ENCODE results near the gene TOMM20. TPM values are rescaled to one million over a fixed set of nuclear protein-coding genes. Genes with fewer than 3 reads are reported as not detected.

The TOMM20 gene
- total RNA-seq, 1 donor from 2014 or later: 105 TPM

DNA sequence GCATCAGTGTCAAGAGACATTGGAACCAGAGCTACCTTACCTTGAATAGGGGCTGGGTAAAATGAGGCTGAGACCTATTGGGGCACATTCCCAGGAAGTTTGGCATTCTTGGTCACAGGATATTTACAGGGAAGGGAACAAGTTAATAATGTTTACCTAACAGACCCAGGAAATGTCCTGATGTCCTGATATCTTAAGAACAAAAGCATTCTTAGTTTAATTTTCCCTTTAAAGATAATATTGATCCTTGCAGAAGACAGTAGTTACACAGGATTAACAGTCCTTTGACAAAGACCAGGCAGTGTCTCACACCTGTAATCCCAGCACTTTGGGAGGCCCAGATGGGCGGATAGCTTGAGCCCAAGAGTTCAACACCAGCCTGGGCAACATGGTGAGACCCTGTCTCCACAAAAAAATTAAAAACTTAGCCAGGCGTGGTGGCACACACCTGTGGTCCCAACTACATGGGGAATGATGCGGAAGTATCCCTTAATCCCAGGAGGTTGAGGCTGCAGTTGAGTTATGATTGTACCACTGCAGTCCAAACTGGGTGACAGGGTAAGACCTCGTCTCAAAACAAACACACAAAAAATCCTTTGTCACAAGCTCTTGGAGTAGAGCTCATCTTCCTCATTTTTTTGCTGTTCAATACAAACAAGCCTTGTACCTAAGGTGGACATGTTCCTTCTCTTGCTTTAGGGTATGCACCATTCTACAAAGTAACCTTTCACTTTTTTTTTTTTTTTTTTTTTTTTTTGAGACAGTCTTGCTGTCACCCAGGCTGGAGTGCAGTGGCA, 1.3 kb upstream of the TOMM20 start:
- DNase-seq (ENCODE audit: low spot score): no peak
- intact Hi-C loops (cut with micrococcal nuclease): loop anchor here (1.0 kb wide), 1 partner anchor 31 kb away; the partner anchor contains the start of gene RBM34
- peaks cover 28% of the 10 kb centered on the region for H3K4me1 Mint-ChIP-seq (ENCODE audit: low read depth)
- no peaks in the 10 kb centered on the region for H3K9me3 Mint-ChIP-seq
- no peaks in the 10 kb centered on the region for H3K27me3 Mint-ChIP-seq (ENCODE audit: low read depth)
- peaks cover 64% of the 10 kb centered on the region for H3K36me3 Mint-ChIP-seq (ENCODE audit: low read depth)
- no peak overlapping the region for H3K4me3 Mint-ChIP-seq (ENCODE audit: low read depth)
- H3K27ac Mint-ChIP-seq: peak overlapping the region; percentile 97

DNA sequence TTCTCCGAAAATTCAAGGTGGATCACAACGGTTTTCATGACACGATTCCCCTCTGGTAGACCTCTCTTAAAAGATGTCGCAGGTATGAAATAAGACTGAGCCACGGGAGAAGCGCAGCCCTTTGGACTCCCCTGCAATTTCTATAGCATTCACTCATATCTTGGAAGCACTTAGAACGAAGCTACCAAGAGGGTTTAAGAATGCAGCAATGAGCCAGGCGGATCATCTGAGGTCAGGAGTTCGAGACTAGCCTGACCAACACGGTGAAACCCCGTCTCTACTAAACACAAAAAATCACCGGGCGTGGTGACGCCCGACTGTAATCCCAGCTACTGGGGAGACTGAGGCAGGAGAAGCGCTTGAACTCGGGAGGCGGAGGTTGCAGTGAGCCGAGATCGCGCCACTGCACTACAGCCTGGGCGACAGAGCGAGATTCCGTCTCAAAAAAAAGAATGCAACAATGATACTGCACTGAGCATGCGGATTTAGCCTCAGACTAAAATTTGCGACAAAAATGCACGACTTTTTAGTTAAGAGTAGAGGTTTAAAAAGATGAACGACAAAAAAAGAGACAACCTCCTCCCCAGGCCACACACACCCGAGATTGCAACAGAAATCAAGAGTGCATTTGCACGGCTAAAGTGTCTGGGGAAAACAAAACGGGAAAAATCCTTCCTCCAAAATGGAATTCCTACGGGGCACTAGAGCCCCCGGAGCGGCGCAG, 743 bp downstream of the TOMM20 start:
- intact Hi-C loops (cut with micrococcal nuclease): loop anchor here (1.0 to 2.0 kb wide), 2 partner anchors 23 to 200 kb away; partner anchors contain the start of genes ARID4B and GGPS1
- Mint-ChIP-seq H3K4me3 (ENCODE audit: low read depth) (peak overlapping the region; percentile 98), H3K27me3 (ENCODE audit: low read depth) (no peaks in the 10 kb centered on the region), H3K4me1 (ENCODE audit: low read depth) (peaks cover 43% of the 10 kb centered on the region), H3K9me3 (no peaks in the 10 kb centered on the region), H3K27ac (peak overlapping the region; percentile 97), H3K36me3 (ENCODE audit: low read depth) (peaks cover 61% of the 10 kb centered on the region)
- DNase-seq (ENCODE audit: low spot score): no peak

DNA sequence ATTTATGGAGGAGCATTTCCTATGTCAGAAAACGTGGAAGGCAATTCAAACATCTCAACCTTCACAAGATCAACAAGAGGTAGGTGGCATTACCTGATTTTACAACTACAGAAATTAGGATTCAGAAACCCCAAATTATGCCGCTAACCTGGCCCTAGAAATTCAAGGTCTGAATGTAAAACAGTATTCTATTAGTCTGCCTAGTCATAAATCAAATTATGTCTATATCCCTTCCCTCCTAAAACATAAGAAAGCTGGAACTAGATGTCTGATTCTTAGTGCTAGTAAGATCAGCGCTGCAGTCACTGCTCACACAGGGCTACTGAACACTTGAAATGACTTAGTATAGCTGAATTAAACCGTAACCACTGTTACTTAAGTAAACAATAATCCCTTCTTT, 1.4 kb downstream of the TOMM20 start:
- Mint-ChIP-seq H3K27ac (peak overlapping the region; percentile 97), H3K36me3 (ENCODE audit: low read depth) (peaks cover 60% of the 10 kb centered on the region), H3K4me1 (ENCODE audit: low read depth) (peaks cover 45% of the 10 kb centered on the region)

DNA sequence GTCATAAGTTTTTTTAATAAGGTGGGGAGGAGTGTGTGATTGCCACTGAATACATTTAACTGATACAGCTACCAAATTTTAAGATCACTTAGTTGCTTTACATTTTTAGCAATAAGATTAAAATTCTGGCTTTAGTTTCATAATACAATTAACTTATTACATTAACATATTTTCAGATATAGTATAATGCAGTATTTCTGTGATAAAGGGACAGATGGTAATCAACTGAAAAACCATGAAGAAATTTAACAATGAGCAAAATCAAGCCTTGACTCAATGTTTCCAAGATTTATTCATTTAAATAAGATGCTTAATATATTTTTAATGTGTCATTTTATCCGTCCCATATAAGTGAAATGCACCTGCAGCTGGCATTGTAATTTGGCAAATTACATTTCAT, 4.0 kb downstream of the TOMM20 start:
- peak overlapping the region; percentile 76 for H3K27ac Mint-ChIP-seq
- peaks cover 47% of the 10 kb centered on the region for H3K4me1 Mint-ChIP-seq (ENCODE audit: low read depth)
- H3K36me3 Mint-ChIP-seq (ENCODE audit: low read depth): peaks cover 69% of the 10 kb centered on the region
- intact Hi-C loops (cut with micrococcal nuclease): no loop called here
- peak overlapping the region; percentile 45 for H3K4me3 Mint-ChIP-seq (ENCODE audit: low read depth)
- DNase-seq (ENCODE audit: low spot score): no peak
- no peaks in the 10 kb centered on the region for H3K9me3 Mint-ChIP-seq
- H3K27me3 Mint-ChIP-seq (ENCODE audit: low read depth): no peaks in the 10 kb centered on the region

More for the DNA sequence above, 1.4 kb downstream of the TOMM20 start:
- DNase-seq (ENCODE audit: low spot score): no peak
- Mint-ChIP-seq H3K4me3 (ENCODE audit: low read depth) (peak overlapping the region; percentile 98), H3K27me3 (ENCODE audit: low read depth) (no peaks in the 10 kb centered on the region), H3K9me3 (no peaks in the 10 kb centered on the region)
- intact Hi-C loops (cut with micrococcal nuclease): loop anchor here (2.0 kb wide), 1 partner anchor 22 kb away; no protein-coding TSS in a partner anchor

DNA sequence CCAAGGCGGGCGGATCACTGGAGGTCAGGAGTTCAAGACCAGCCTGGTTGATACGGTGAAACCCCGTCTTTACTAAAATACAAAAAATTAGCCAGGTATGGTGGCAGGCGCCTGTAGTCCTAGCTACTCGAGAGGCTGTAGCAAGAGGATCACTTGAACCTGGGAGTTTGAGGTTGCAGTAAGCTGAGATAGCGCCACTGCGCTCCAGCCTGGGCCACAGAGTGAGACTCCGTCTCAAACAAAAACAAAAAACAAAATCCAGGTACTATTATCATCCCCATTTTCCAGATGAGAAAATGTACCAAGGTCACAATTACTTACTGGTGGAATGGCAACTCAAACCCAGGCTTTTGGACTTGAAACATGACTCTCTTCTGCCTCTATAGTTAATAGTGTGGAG, 4.5 kb downstream of the TOMM20 start:
- H3K4me3 Mint-ChIP-seq (ENCODE audit: low read depth): peak overlapping the region; percentile 45
- H3K36me3 Mint-ChIP-seq (ENCODE audit: low read depth): peaks cover 75% of the 10 kb centered on the region
- no peak for DNase-seq (ENCODE audit: low spot score)
- H3K27ac Mint-ChIP-seq: peak overlapping the region; percentile 76
- intact Hi-C loops (cut with micrococcal nuclease): no loop called here
- no peaks in the 10 kb centered on the region for H3K9me3 Mint-ChIP-seq
- no peaks in the 10 kb centered on the region for H3K27me3 Mint-ChIP-seq (ENCODE audit: low read depth)
- H3K4me1 Mint-ChIP-seq (ENCODE audit: low read depth): peaks cover 45% of the 10 kb centered on the region

DNA sequence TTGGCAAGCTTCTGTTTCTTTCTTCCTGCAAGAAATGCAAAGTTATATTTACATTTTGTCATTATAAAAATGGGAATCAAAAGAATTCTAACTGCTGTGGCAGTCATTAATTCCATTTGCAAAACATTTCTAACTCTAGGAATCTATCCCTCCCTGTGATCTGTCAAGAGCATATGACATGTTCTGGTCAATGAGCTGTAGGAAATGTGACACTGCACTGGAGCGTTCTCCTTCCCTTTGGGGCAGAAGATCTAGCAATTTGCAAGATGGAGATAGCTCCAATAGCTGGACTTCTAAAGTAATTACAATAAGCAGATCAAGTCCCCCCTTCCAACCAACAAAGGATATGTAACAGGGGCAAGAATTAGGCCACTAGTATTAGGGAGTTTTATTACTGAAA, 6.3 kb downstream of the TOMM20 start:
- Mint-ChIP-seq H3K4me1 (ENCODE audit: low read depth) (peaks cover 42% of the 10 kb centered on the region), H3K36me3 (ENCODE audit: low read depth) (peaks cover 79% of the 10 kb centered on the region), H3K27me3 (ENCODE audit: low read depth) (no peaks in the 10 kb centered on the region), H3K4me3 (ENCODE audit: low read depth) (no peak overlapping the region), H3K27ac (peak overlapping the region; percentile 62), H3K9me3 (no peaks in the 10 kb centered on the region)
- DNase-seq (ENCODE audit: low spot score): no peak
- intact Hi-C loops (cut with micrococcal nuclease): no loop called here

DNA sequence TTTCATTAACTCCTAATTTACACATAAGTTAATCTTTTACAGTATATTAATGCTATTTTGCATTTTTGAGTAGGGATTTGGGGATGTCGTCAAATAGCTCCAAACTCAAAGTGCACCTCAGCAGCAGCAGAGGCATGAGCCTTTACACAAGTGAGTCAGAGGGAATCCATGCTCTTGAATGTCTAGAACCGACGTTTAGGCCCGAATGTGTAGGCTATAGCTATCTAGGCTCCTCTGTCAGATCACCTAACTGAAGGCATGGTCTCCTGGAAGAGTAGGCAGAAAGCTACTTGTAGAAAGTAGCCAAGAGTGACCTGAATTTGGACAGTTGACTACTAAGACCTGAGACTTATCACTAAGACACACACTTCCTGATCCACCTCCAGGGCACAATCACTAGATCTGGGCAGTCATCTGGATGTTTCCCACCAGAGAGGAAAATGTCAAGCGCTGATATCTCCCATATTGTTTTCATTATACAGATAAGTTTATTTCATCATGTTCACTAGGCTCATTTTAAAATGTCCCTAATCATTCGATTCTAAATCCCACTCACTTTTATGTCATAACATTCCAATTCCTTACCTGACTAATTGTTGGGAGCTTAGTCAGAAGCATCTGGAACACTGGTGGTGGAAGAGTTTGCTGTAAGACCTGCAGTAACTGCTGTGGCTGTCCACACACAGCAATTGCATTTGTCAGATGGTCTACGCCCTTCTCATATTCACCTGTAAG, 15.3 kb downstream of the TOMM20 start:
- Mint-ChIP-seq H3K27me3 (ENCODE audit: low read depth) (no peaks in the 10 kb centered on the region), H3K36me3 (ENCODE audit: low read depth) (peaks cover 83% of the 10 kb centered on the region), H3K27ac (peak overlapping the region; percentile 19), H3K4me1 (ENCODE audit: low read depth) (peaks cover 7% of the 10 kb centered on the region), H3K4me3 (ENCODE audit: low read depth) (no peak overlapping the region), H3K9me3 (no peaks in the 10 kb centered on the region)
- intact Hi-C loops (cut with micrococcal nuclease): no loop called here
- no peak for DNase-seq (ENCODE audit: low spot score)

DNA sequence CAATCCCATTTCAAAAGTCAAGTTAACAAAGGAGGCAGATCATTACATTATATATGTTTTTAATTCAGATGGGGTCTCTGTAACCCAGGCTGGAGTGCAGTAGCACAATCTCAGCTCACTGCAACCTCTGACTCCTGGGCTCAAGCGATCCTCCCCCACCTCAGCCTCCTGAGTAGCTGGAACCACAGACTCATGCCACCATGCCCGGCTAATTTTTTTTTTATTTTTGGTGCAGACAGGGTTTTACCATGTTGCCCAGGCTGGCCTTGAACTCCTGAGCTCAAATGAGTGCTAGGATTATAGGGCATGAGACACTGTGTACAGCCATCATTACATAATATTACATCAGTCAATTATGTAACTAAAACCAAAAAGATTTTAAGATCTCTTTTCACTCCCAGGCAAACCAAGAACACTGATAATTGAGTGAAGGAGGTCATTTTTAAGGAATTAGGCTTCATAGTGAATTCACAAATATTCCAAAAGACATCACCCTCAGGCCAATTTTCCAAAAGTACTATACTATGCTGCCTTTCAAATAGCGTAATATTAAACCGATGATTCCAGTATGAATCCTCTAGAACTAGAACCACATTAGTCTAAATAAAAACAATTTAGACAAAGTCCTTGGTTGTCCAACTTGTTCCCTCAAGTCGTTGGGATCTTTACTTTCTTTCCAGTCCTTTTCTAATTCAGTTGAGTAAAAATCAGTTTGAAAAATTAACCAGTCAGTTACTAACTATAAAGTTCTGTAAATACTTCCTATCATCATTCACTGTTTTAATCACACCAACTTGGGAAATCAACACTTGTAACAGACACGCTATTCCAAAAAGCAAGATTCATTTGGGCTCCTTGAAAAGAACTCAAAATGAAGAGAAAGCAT, 16.1 kb downstream of the TOMM20 start:
- Mint-ChIP-seq H3K27me3 (ENCODE audit: low read depth) (no peaks in the 10 kb centered on the region), H3K4me1 (ENCODE audit: low read depth) (peaks cover 7% of the 10 kb centered on the region), H3K36me3 (ENCODE audit: low read depth) (peaks cover 83% of the 10 kb centered on the region), H3K4me3 (ENCODE audit: low read depth) (no peak overlapping the region), H3K9me3 (no peaks in the 10 kb centered on the region), H3K27ac (no peak overlapping the region)
- DNase-seq (ENCODE audit: low spot score): no peak
- intact Hi-C loops (cut with micrococcal nuclease): no loop called here

DNA sequence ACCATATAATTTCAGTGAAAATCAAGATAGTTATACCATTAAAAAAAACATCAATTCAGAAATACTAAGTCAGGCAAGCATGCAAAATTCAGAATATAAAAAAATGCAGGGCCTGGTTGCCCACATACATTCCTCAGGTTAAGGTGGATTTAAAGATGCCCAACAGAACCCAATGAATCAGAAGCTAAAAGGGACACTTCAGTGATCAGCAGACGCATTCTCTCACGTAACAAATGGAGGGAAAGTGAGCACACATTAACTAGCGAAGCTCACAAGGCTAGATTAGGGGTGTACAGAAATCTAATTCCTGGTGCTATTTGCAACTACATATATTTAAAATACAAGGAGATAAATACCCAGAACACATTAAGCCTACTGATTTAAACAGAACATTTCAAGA, 17.5 kb downstream of the TOMM20 start:
- H3K4me1 Mint-ChIP-seq (ENCODE audit: low read depth): peaks cover 12% of the 10 kb centered on the region
- H3K27me3 Mint-ChIP-seq (ENCODE audit: low read depth): no peaks in the 10 kb centered on the region
- H3K9me3 Mint-ChIP-seq: no peaks in the 10 kb centered on the region
- no peak overlapping the region for H3K27ac Mint-ChIP-seq
- peaks cover 87% of the 10 kb centered on the region for H3K36me3 Mint-ChIP-seq (ENCODE audit: low read depth)
- no peak overlapping the region for H3K4me3 Mint-ChIP-seq (ENCODE audit: low read depth)
- intact Hi-C loops (cut with micrococcal nuclease): no loop called here
- DNase-seq (ENCODE audit: low spot score): no peak

DNA sequence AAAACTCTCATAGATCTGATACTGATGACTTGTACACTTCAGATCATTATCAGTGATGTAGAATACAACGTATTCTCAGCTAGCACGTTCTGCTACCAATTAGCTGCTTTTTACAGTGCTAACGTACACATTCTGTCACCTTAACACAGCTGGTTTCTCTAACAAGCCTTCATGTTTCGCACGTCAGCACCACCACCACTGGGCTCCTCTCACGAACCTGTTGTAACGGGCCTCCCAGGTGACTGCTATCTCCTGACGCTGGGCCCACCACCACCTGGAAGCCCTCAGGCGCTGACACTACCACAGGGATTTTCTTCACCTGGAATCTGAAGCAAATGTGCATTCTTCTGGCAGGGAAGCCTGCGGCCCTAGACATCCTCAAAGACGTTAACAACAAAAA, 19.8 kb downstream of the TOMM20 start:
- DNase-seq (ENCODE audit: low spot score): no peak
- intact Hi-C loops (cut with micrococcal nuclease): loop anchor here (10.0 kb wide), 2 partner anchors 136 to 396 kb away; partner anchors contain the start of gene B3GALNT2
- Mint-ChIP-seq H3K27me3 (ENCODE audit: low read depth) (no peaks in the 10 kb centered on the region), H3K4me1 (ENCODE audit: low read depth) (peaks cover 25% of the 10 kb centered on the region), H3K27ac (no peak overlapping the region), H3K9me3 (no peaks in the 10 kb centered on the region), H3K4me3 (ENCODE audit: low read depth) (no peak overlapping the region), H3K36me3 (ENCODE audit: low read depth) (peaks cover 73% of the 10 kb centered on the region)

DNA sequence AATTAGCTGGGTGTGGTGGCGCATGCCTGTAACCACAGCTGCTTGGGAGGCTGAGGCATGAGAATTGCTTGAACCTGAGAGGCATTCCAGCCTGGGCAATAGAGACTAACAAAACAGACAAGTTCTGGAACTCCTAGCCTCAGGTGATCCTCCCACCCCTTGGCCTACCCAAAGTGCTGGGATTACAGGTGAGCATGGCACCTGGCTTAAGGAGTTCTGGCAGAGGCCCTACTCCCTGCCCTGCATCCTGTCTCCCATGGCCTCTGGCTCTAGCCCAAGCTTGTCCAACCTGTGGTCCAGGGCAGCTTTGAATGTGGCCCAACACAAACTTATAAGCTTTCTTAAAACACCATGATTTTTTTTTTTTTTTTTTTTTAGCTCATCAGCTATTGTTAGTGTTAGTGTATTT, 20.4 kb downstream of the TOMM20 start:
- H3K4me1 Mint-ChIP-seq (ENCODE audit: low read depth): peaks cover 26% of the 10 kb centered on the region

More for the DNA sequence above, 20.4 kb downstream of the TOMM20 start:
- Mint-ChIP-seq H3K4me3 (ENCODE audit: low read depth) (no peak overlapping the region), H3K27me3 (ENCODE audit: low read depth) (no peaks in the 10 kb centered on the region), H3K27ac (no peak overlapping the region), H3K9me3 (no peaks in the 10 kb centered on the region), H3K36me3 (ENCODE audit: low read depth) (peaks cover 66% of the 10 kb centered on the region)
- intact Hi-C loops (cut with micrococcal nuclease): loop anchor here (10.0 kb wide), 2 partner anchors 137 to 397 kb away; partner anchors contain the start of gene B3GALNT2
- no peak for DNase-seq (ENCODE audit: low spot score)

Measured in activated T-helper 2 cell treated with anti-CD3 and anti-CD28 coated beads, Interferon-gamma antibody, Interleukin-2, Interleukin-4, amounts not matched to agents 10 μg/mL and 5 μg/mL and 100 μg/mL, durations not matched to agents 14 hours and 24 hours and 36 hours (primary cell).